ENCODE results near the gene FOXC2.
A peak's percentile ranks its signal among the peaks of the same experiment; 100 is the strongest.

The FOXC2 gene

GRCh38 chr16:86540894-86541293 lies 25.7 kb upstream of the FOXC2 start:
- Mint-ChIP-seq H3K27ac (no peak overlapping the region), H3K4me3 (no peak overlapping the region), H3K9me3 (no peaks in the 10 kb centered on the region), H3K36me3 (ENCODE audit: insufficient read depth) (peaks cover 15% of the 10 kb centered on the region), H3K4me1 (ENCODE audit: low read depth in 2 of 2) (no peaks in the 10 kb centered on the region), H3K27me3 (no peaks in the 10 kb centered on the region)
- DNase-seq, result no peak
- no peak for ATAC-seq (replicated peaks)

GRCh38 chr16:86541560-86541959 lies 25.1 kb upstream of the FOXC2 start:
- Mint-ChIP-seq H3K36me3 (ENCODE audit: insufficient read depth) (peaks cover 16% of the 10 kb centered on the region), H3K27me3 (no peaks in the 10 kb centered on the region), H3K9me3 (no peaks in the 10 kb centered on the region), H3K27ac (no peak overlapping the region), H3K4me1 (ENCODE audit: low read depth in 2 of 2) (no peaks in the 10 kb centered on the region), H3K4me3 (no peak overlapping the region)
- no peak for DNase-seq
- ATAC-seq (replicated peaks), result no peak

- no peak for DNase-seq
- no peak for ATAC-seq (replicated peaks)
- no peak overlapping the region for H3K27ac Mint-ChIP-seq
- H3K27me3 Mint-ChIP-seq, result no peaks in the 10 kb centered on the region
- peaks cover 19% of the 10 kb centered on the region for H3K36me3 Mint-ChIP-seq (ENCODE audit: insufficient read depth)
- H3K4me3 Mint-ChIP-seq, result no peak overlapping the region
- H3K4me1 Mint-ChIP-seq (ENCODE audit: low read depth in 2 of 2), result no peaks in the 10 kb centered on the region
- no peaks in the 10 kb centered on the region for H3K9me3 Mint-ChIP-seq
These were observed 23.6 kb upstream of the FOXC2 start for GRCh38 chr16:86542756-86543750.

- Mint-ChIP-seq H3K27ac (no peak overlapping the region), H3K9me3 (no peaks in the 10 kb centered on the region), H3K27me3 (no peaks in the 10 kb centered on the region), H3K4me3 (no peak overlapping the region), H3K36me3 (ENCODE audit: insufficient read depth) (peaks cover 13% of the 10 kb centered on the region), H3K4me1 (ENCODE audit: low read depth in 2 of 2) (no peaks in the 10 kb centered on the region)
- ATAC-seq (replicated peaks) (no peak), DNase-seq (no peak)
These were observed 21.1 kb upstream of the FOXC2 start for GRCh38 chr16:86545481-86545880.

- H3K27me3 Mint-ChIP-seq, result no peaks in the 10 kb centered on the region
- H3K9me3 Mint-ChIP-seq, result no peaks in the 10 kb centered on the region
- no peaks in the 10 kb centered on the region for H3K4me1 Mint-ChIP-seq (ENCODE audit: low read depth in 2 of 2)
- ATAC-seq (replicated peaks) (no peak), DNase-seq (no peak)
- H3K4me3 Mint-ChIP-seq, result no peak overlapping the region
- peaks cover 11% of the 10 kb centered on the region for H3K36me3 Mint-ChIP-seq (ENCODE audit: insufficient read depth)
- H3K27ac Mint-ChIP-seq, result no peak overlapping the region
These were observed 20.5 kb upstream of the FOXC2 start for GRCh38 chr16:86545954-86546637.

GRCh38 chr16:86546638-86547013 lies 20.0 kb upstream of the FOXC2 start:
- peaks cover 11% of the 10 kb centered on the region for H3K36me3 Mint-ChIP-seq (ENCODE audit: insufficient read depth)

GRCh38 chr16:86547286-86547685 lies 19.3 kb upstream of the FOXC2 start:
- Mint-ChIP-seq H3K9me3 (no peaks in the 10 kb centered on the region), H3K4me1 (ENCODE audit: low read depth in 2 of 2) (peaks cover 0 to 1% of the 10 kb centered on the region in 2 donors), H3K36me3 (ENCODE audit: insufficient read depth) (peaks cover 11% of the 10 kb centered on the region), H3K27ac (no peak overlapping the region), H3K4me3 (no peak overlapping the region), H3K27me3 (no peaks in the 10 kb centered on the region)
- ATAC-seq (replicated peaks), result no peak
- DNase-seq, result no peak

More at GRCh38 chr16:86546638-86547013, 20.0 kb upstream of the FOXC2 start:
- no peaks in the 10 kb centered on the region for H3K9me3 Mint-ChIP-seq
- no peaks in the 10 kb centered on the region for H3K4me1 Mint-ChIP-seq (ENCODE audit: low read depth in 2 of 2)
- no peak for DNase-seq
- H3K27ac Mint-ChIP-seq, result no peak overlapping the region
- H3K4me3 Mint-ChIP-seq, result no peak overlapping the region
- no peaks in the 10 kb centered on the region for H3K27me3 Mint-ChIP-seq
- no peak for ATAC-seq (replicated peaks)

- H3K9me3 Mint-ChIP-seq, result no peaks in the 10 kb centered on the region
- H3K27me3 Mint-ChIP-seq, result no peaks in the 10 kb centered on the region
- peak overlapping the region in 1 of 2 donors; percentile 35 for H3K27ac Mint-ChIP-seq
- peaks cover 6 to 13% of the 10 kb centered on the region in 2 donors for H3K4me1 Mint-ChIP-seq (ENCODE audit: low read depth in 2 of 2)
- peaks cover 12% of the 10 kb centered on the region for H3K36me3 Mint-ChIP-seq (ENCODE audit: insufficient read depth)
- DNase-seq (no peak), ATAC-seq (replicated peaks) (no peak)
- H3K4me3 Mint-ChIP-seq, result no peak overlapping the region
These were observed 17.3 kb upstream of the FOXC2 start for GRCh38 chr16:86549076-86549892.

GRCh38 chr16:86549893-86550190 lies 16.8 kb upstream of the FOXC2 start:
- ATAC-seq (replicated peaks), result no peak
- Mint-ChIP-seq H3K27me3 (no peaks in the 10 kb centered on the region), H3K4me3 (no peak overlapping the region), H3K4me1 (ENCODE audit: low read depth in 2 of 2) (peaks cover 6 to 16% of the 10 kb centered on the region in 2 donors), H3K9me3 (no peaks in the 10 kb centered on the region), H3K36me3 (ENCODE audit: insufficient read depth) (peaks cover 12% of the 10 kb centered on the region), H3K27ac (no peak overlapping the region)
- DNase-seq, result no peak

GRCh38 chr16:86550281-86550680 lies 16.3 kb upstream of the FOXC2 start:
- no peak for ATAC-seq (replicated peaks)
- Mint-ChIP-seq H3K27me3 (no peaks in the 10 kb centered on the region), H3K4me1 (ENCODE audit: low read depth in 2 of 2) (peaks cover 11 to 20% of the 10 kb centered on the region in 2 donors), H3K27ac (no peak overlapping the region), H3K36me3 (ENCODE audit: insufficient read depth) (peaks cover 14% of the 10 kb centered on the region), H3K9me3 (no peaks in the 10 kb centered on the region), H3K4me3 (no peak overlapping the region)
- DNase-seq, result no peak

GRCh38 chr16:86553356-86553755 lies 13.3 kb upstream of the FOXC2 start:
- peak overlapping the region in 1 of 2 donors; percentile 97 for H3K4me3 Mint-ChIP-seq

GRCh38 chr16:86554599-86554916 lies 12.1 kb upstream of the FOXC2 start:
- peak overlapping the region; percentile 97 for H3K4me3 Mint-ChIP-seq
- H3K4me1 Mint-ChIP-seq (ENCODE audit: low read depth in 2 of 2), result peaks cover 17 to 24% of the 10 kb centered on the region in 2 donors
- ATAC-seq (replicated peaks), result peak; percentile 1
- peaks cover 2 to 10% of the 10 kb centered on the region in 2 donors for H3K27me3 Mint-ChIP-seq
- DNase-seq, result no peak
- H3K27ac Mint-ChIP-seq, result peak overlapping the region; percentile 99 to 100
- no peaks in the 10 kb centered on the region for H3K9me3 Mint-ChIP-seq
- H3K36me3 Mint-ChIP-seq (ENCODE audit: insufficient read depth), result peaks cover 15% of the 10 kb centered on the region

More at GRCh38 chr16:86553356-86553755, 13.3 kb upstream of the FOXC2 start:
- ATAC-seq (replicated peaks) (no peak), DNase-seq (no peak)
- no peaks in the 10 kb centered on the region for H3K27me3 Mint-ChIP-seq
- no peaks in the 10 kb centered on the region for H3K9me3 Mint-ChIP-seq
- H3K36me3 Mint-ChIP-seq (ENCODE audit: insufficient read depth), result peaks cover 15% of the 10 kb centered on the region
- peaks cover 17 to 24% of the 10 kb centered on the region in 2 donors for H3K4me1 Mint-ChIP-seq (ENCODE audit: low read depth in 2 of 2)
- peak overlapping the region in 1 of 2 donors; percentile 100 for H3K27ac Mint-ChIP-seq

GRCh38 chr16:86554917-86555703 lies 11.5 kb upstream of the FOXC2 start, which contains the start of gene MTHFSD:
Gene MTHFSD (minus strand): TSS chr16:86555235. CDS start chr16:86555184, 51 bp downstream.
- peaks cover 8 to 16% of the 10 kb centered on the region in 2 donors for H3K27me3 Mint-ChIP-seq
- ATAC-seq (replicated peaks) (peak; percentile 93), DNase-seq (peak; percentile 96 to 98 (median 97))
- H3K27ac Mint-ChIP-seq, result peak within 1 kb of the TSS; percentile 99 to 100
- peaks cover 15% of the 10 kb centered on the region for H3K36me3 Mint-ChIP-seq (ENCODE audit: insufficient read depth)
- no peaks in the 10 kb centered on the region for H3K9me3 Mint-ChIP-seq
- peak within 1 kb of the TSS; percentile 97 for H3K4me3 Mint-ChIP-seq
- peaks cover 17 to 24% of the 10 kb centered on the region in 2 donors for H3K4me1 Mint-ChIP-seq (ENCODE audit: low read depth in 2 of 2)
